Neural progenitor cell (in vitro differentiated cells): ENCODE data around the gene SNAP29. TPM values are rescaled to one million over a fixed set of nuclear protein-coding genes. Genes with fewer than 3 reads are reported as not detected.
"Not testable (repeated sequence)": the region's sequence is repeated elsewhere in the genome, so short reads cannot be mapped to it uniquely, and the experiment has no call there.

Source experiments
- DNase-seq: peaks from one replicate; pipeline ENCODE4 v3.0.0-alpha.2; 2016; ENCODE audit warnings: low spot score
- H2AFZ ChIP-seq: fragments of 200-600 bp; sonication (generic); replicated peaks from 2 replicates; pipeline ENCODE4 v1.6.1; 2016; ENCODE audit warnings: antibody characterized with exemption
- H3F3A ChIP-seq: fragments of 200-600 bp; sonication (generic); 2 replicates; pipeline ENCODE4 v1.6.1; 2016; ENCODE audit warnings: antibody characterized with exemption, low read depth
- H3K27ac ChIP-seq: fragments of 200-600 bp; sonication (generic); 2 replicates; pipeline ENCODE4 v1.5.1; 2016; ENCODE audit warnings: mild to moderate bottlenecking
- H3K27me3 ChIP-seq: fragments of 200-600 bp; sonication (generic); 2 replicates; pipeline ENCODE4 v1.6.1; 2016; ENCODE audit warnings: mild to moderate bottlenecking, moderate library complexity
- H3K36me3 ChIP-seq: fragments of 200-600 bp; sonication (generic); 2 replicates; pipeline ENCODE4 v1.5.1; 2016
- H3K4me1 ChIP-seq: fragments of 200-600 bp; sonication (generic); 2 replicates; pipeline ENCODE4 v1.6.1; 2016; ENCODE audit warnings: mixed run types
- H3K4me2 ChIP-seq: fragments of 200-600 bp; sonication (generic); 2 replicates; pipeline ENCODE4 v1.6.1; 2016
- H3K4me3 ChIP-seq: fragments of 200-600 bp; sonication (generic); 2 replicates; pipeline ENCODE4 v1.5.1; 2016
- H3K79me2 ChIP-seq: fragments of 200-600 bp; sonication (generic); 2 replicates; pipeline ENCODE4 v1.6.1; 2016; ENCODE audit warnings: low read depth
- H3K9ac ChIP-seq: fragments of 200-600 bp; sonication (generic); 2 replicates; pipeline ENCODE4 v1.6.1; 2016
- H3K9me3 ChIP-seq: fragments of 200-600 bp; sonication (generic); 2 replicates; pipeline ENCODE4 v1.5.1; 2016; ENCODE audit warnings: low read depth
- H4K20me1 ChIP-seq: fragments of 200-600 bp; sonication (generic); 2 replicates; pipeline ENCODE4 v1.6.1; 2016; ENCODE audit warnings: low read depth
- H3K27ac Mint-ChIP-seq: 3 replicates; pipeline ENCODE4 v1.8.0; 2021; ENCODE audit warnings: mixed read lengths
- H3K27me3 Mint-ChIP-seq: 2 replicates; pipeline ENCODE4 v1.8.0; 2022; ENCODE audit warnings: low read depth, mild to moderate bottlenecking, inconsistent platforms, moderate library complexity, mixed read lengths; ENCODE audit not compliant: insufficient read depth
- H3K36me3 Mint-ChIP-seq: 3 replicates; pipeline ENCODE4 v1.8.0; 2021; ENCODE audit warnings: mixed read lengths
- H3K4me1 Mint-ChIP-seq: 3 replicates; pipeline ENCODE4 v1.8.0; 2021; ENCODE audit warnings: mixed read lengths
- H3K4me3 Mint-ChIP-seq: 3 replicates; pipeline ENCODE4 v1.8.0; 2021; ENCODE audit warnings: mild to moderate bottlenecking, moderate library complexity, mixed read lengths
- H3K9me3 Mint-ChIP-seq: 3 replicates; pipeline ENCODE4 v1.8.0; 2020; ENCODE audit warnings: mixed read lengths
- EZH2 ChIP-seq: fragments of 200-600 bp; sonication (generic); IDR thresholded peaks from 2 replicates; pipeline ENCODE4 v1.6.1; 2017; ENCODE audit warnings: antibody characterized with exemption, mild to moderate bottlenecking, moderate library complexity
- EZH2phosphoT487 ChIP-seq: fragments of 200-600 bp; sonication (generic); IDR thresholded peaks from 2 replicates; pipeline ENCODE4 v1.6.1; 2017; ENCODE audit warnings: antibody characterized with exemption
- total RNA-seq: library from RNA; depleted of rRNA; stranded (reverse); fragments of >200 nt; gene quantifications from 2 replicates; pipeline ENCODE4 v1.2.3, GENCODE V29; 2015; ENCODE audit warnings: low replicate concordance
- TF ChIP-seq, protein P1 (sequence below): fragments of 200-600 bp; sonication (generic); IDR thresholded peaks from 2 replicates; pipeline ENCODE4 v1.5.1; 2017; ENCODE audit warnings: antibody characterized with exemption, mild to moderate bottlenecking

Gene SNAP29
- total RNA-seq, 1 donor from 2014 or later = 5.6 TPM

DNA sequence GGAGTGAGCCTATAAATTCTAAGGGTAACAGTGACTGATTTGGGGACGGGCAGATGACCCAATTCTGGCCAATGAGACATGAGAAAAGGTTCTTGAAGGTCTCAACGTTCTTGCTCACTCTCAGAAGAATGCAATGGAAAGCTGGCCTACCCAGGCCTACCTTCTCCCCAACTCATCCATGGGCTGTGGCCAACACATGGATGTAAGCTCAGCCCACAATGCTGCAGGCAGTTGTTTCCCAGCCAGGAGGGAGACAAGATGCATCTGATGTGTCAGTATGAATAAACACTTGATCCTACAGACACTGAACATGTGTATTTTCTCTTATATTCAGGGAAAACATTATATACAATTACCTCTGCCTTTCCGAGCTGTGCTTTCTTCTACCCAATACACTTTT, 24.6 kb upstream of the SNAP29 start:
- no peak for TF ChIP-seq EZH2phosphoT487
- TF ChIP-seq EZH2 = no peak
- TF ChIP-seq, protein P1, sequence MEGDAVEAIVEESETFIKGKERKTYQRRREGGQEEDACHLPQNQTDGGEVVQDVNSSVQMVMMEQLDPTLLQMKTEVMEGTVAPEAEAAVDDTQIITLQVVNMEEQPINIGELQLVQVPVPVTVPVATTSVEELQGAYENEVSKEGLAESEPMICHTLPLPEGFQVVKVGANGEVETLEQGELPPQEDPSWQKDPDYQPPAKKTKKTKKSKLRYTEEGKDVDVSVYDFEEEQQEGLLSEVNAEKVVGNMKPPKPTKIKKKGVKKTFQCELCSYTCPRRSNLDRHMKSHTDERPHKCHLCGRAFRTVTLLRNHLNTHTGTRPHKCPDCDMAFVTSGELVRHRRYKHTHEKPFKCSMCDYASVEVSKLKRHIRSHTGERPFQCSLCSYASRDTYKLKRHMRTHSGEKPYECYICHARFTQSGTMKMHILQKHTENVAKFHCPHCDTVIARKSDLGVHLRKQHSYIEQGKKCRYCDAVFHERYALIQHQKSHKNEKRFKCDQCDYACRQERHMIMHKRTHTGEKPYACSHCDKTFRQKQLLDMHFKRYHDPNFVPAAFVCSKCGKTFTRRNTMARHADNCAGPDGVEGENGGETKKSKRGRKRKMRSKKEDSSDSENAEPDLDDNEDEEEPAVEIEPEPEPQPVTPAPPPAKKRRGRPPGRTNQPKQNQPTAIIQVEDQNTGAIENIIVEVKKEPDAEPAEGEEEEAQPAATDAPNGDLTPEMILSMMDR = no peak
- Histone ChIP-seq H2AFZ (no peak overlapping the region), H3K27ac (no peak overlapping the region), H3K4me3 (no peak overlapping the region), H4K20me1 (no peaks in the 10 kb centered on the region), H3K4me1 (no peaks in the 10 kb centered on the region), H3K36me3 (no peaks in the 10 kb centered on the region), H3K27me3 (no peaks in the 10 kb centered on the region), H3F3A (no peaks in the 10 kb centered on the region), H3K9me3 (no peaks in the 10 kb centered on the region), H3K79me2 (no peaks in the 10 kb centered on the region), H3K4me2 (no peak overlapping the region), H3K9ac (no peak overlapping the region)
- Mint-ChIP-seq H3K27me3 (no peaks in the 10 kb centered on the region), H3K4me1 (no peaks in the 10 kb centered on the region), H3K9me3 (no peaks in the 10 kb centered on the region), H3K36me3 (peaks cover 31% of the 10 kb centered on the region), H3K4me3 (no peak overlapping the region), H3K27ac (no peak overlapping the region)
- DNase-seq = no peak

DNA sequence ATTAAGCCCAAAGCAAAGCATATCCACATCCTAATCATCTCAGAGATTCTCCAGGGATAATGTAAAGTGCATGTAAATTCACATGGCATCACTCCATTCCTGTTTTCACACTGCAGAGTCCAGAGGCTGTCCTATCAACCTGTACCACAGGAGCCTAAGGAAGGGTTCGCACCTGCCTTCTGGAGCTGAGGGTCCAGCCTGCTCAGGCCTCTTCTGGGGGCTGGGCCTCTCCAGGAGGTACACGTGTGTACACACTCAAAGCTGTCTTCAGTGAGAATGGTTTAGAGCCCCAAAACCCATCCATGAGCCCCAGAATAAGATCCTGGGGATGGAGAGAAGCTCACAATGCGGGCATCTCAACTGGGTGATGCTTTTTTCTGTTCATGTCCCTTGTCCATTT, 24.1 kb upstream of the SNAP29 start:
- Mint-ChIP-seq H3K36me3 (peaks cover 26% of the 10 kb centered on the region), H3K9me3 (no peaks in the 10 kb centered on the region), H3K27me3 (no peaks in the 10 kb centered on the region), H3K4me1 (no peaks in the 10 kb centered on the region), H3K27ac (no peak overlapping the region), H3K4me3 (no peak overlapping the region)
- no peak for DNase-seq
- Histone ChIP-seq H3K27ac (no peak overlapping the region), H3K9me3 (no peaks in the 10 kb centered on the region), H2AFZ (no peak overlapping the region), H3K36me3 (no peaks in the 10 kb centered on the region), H3K79me2 (peaks cover under 1% of the 10 kb centered on the region), H3K4me2 (no peak overlapping the region), H3F3A (no peaks in the 10 kb centered on the region), H3K4me1 (no peaks in the 10 kb centered on the region), H4K20me1 (no peaks in the 10 kb centered on the region), H3K4me3 (no peak overlapping the region), H3K27me3 (no peaks in the 10 kb centered on the region), H3K9ac (no peak overlapping the region)
- TF ChIP-seq, protein P1 = no peak
- no peak for TF ChIP-seq EZH2phosphoT487
- no peak for TF ChIP-seq EZH2

DNA sequence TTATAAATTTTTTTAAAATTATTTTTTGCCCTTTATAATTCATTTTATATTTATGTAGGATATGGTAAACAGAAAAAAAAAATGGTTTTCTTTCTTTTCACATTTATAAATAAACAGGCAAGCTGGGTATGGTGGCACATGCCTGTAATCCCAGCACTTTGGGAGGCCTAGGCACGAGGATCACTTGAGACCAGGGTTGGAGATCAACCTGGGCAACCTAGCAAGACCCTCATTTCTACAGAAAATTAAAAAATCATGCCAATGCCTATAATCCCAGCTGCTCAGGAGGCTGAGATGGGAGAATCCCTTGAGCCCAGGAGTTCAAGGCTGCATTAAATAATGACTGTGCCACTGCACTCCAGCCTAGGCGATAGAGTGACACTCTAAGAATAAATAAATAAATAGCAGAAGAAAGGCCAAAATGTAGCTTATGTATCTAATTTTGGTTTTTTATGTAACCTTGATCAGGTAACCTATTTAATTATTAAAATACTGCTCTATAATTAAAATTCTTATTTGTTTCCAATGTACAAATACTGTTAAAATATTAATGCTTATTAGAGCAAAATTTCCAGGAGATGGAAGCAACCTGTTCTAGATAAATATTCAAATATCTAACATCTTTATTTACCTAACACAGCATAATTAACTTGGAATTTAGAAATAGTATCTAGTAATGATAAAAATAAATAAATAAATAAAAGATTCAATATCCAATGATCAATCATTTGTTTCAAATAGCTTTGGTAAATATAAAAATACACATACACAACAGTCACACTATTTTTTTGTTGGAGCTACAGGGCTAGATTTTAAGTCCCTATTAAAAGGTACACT, 21.6 kb upstream of the SNAP29 start:
- H3K9me3 Mint-ChIP-seq = no peaks in the 10 kb centered on the region
- no peak for DNase-seq
- Histone ChIP-seq H3F3A (no peaks in the 10 kb centered on the region), H4K20me1 (no peaks in the 10 kb centered on the region), H3K79me2 (peaks cover 9% of the 10 kb centered on the region), H2AFZ (no peak overlapping the region), H3K9me3 (no peaks in the 10 kb centered on the region), H3K27ac (no peak overlapping the region), H3K36me3 (no peaks in the 10 kb centered on the region), H3K27me3 (no peaks in the 10 kb centered on the region), H3K4me3 (no peak overlapping the region), H3K9ac (no peak overlapping the region), H3K4me2 (no peak overlapping the region), H3K4me1 (no peaks in the 10 kb centered on the region)
- H3K27me3 Mint-ChIP-seq = no peaks in the 10 kb centered on the region
- TF ChIP-seq, protein P1 = no peak
- TF ChIP-seq EZH2phosphoT487 (no peak), EZH2 (no peak)
- no peak overlapping the region for H3K4me3 Mint-ChIP-seq
- H3K27ac Mint-ChIP-seq = no peak overlapping the region
- peaks cover 11% of the 10 kb centered on the region for H3K36me3 Mint-ChIP-seq
- no peaks in the 10 kb centered on the region for H3K4me1 Mint-ChIP-seq

DNA sequence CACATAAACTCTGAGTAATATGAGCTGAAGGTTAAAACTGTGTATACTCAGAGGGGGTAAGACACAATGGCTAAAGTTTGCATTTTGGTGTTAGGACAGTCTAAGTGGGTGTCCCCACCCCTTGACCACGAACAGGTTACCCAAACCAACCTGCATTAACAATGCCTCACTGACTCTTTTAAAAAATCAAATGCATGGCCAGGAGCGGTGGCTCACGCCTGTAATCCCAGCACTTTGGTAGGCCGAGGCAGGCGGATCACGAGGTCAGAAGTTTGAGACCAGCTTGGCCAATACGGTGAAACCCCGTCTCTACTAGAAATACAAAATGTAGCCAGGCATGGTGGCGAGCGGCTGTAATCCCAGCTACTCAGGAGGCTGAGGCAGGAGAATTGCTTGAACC, 19.5 kb upstream of the SNAP29 start:
- not testable (repeated sequence) for H3K9me3 Mint-ChIP-seq, H3K27me3 Mint-ChIP-seq, H4K20me1 ChIP-seq

More for the DNA sequence above, 19.5 kb upstream of the SNAP29 start:
- H3K27me3 ChIP-seq, H3K27ac ChIP-seq, H3K4me3 Mint-ChIP-seq, H3K4me1 ChIP-seq, H3K36me3 Mint-ChIP-seq, DNase-seq, H3K4me3 ChIP-seq, H2AFZ ChIP-seq, H3K9me3 ChIP-seq, H3F3A ChIP-seq, H3K36me3 ChIP-seq, H3K4me1 Mint-ChIP-seq, H3K27ac Mint-ChIP-seq, H3K4me2 ChIP-seq, H3K9ac ChIP-seq: not testable (repeated sequence)
- peaks cover 12% of the 10 kb centered on the region for H3K79me2 ChIP-seq
